Fibroblast of peridontal ligament (primary cell): ENCODE measurements around the gene NME3.
"Not testable (repeated sequence)": the region's sequence is repeated elsewhere in the genome, so short reads cannot be mapped to it uniquely, and the experiment has no call there.

ENCODE experiments used
- DNase-seq: peaks from one replicate; pipeline ENCODE4 v3.0.0-alpha.2; 2010; ENCODE audit errors: extremely low read depth

NME3 gene

DNA sequence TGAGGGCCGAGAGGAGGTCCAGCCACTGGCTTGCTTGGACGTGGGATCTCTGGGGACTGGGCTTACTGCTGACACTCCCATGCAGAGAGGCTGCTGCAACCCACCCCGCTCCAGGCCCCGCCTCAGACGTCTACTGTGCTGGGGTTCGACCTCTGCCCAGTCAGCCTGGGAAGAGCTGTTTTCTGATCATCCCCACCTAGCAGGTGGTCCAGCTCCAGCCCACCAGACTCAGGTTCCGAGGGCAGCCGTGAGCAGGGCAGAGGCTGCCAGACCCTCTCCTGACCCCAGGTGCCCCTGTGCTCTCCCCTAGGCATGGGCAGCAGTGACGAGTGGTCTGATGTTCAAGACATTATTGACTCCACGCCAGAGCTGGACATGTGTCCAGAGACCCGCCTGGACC, 23.4 kb downstream of the NME3 start:
- DNase-seq, result no peak

DNA sequence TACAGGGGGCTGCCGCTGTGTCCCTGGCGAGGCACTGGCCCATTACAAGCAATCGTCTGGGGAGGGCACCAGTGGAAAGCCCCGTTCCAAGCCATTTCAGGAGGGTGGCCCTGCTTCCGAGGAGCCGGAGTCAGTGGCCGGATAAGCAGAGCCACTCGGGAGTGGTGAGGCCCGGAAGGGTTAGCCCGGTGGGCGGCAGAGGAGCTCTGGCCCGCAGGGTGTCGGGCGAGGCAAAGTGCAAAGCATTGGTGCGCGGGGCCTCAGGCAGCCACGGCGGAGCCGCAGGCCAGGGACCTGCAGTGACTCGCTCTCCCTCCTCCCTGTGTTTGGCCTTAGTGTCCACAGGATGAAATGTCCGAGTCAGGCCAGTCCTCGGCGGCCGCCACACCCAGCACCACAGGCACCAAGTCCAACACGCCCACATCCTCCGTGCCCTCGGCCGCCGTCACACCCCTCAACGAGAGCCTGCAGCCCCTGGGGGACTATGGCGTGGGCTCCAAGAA, 24.6 kb downstream of the NME3 start:
- DNase-seq, result no peak

DNA sequence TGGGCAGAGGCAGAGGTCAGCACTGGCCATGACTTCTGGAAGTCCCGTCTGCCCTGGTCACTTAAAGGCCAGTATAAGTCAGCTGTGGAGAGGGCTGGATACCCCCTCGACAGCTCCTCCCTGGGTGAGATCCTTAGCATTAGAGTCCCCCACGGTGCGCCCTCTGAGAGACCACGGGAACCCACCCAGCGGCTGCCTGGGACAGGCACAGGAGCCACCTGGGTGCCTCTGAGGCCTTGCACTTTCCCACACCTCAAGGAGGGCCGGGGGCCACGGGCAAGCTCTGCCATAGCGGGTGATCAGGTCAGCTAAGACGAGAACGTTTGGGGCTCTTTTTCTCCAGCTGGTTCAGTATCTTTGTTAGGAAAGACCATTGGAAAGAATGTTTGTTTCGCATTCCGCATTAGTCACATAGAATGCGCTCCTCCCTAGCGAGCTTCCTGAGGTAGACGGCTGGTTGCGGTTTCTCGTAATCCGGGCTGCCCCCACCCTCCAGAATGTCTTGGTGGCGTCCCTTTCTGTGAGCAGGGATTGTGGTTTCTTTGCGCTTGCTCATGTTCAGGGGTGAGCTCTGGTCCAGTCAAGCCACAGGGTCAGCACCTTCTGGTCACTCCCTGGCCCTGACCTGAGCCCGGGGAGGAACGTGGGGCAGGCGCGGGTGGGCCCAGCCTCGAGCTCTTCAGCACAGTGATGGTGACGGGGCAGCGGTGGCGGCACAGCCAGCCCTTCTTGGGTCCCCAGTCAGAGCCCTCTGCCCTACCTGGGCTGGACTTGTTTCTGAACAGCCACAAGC, 25.2 kb downstream of the NME3 start:
- peak; percentile 55 for DNase-seq

DNA sequence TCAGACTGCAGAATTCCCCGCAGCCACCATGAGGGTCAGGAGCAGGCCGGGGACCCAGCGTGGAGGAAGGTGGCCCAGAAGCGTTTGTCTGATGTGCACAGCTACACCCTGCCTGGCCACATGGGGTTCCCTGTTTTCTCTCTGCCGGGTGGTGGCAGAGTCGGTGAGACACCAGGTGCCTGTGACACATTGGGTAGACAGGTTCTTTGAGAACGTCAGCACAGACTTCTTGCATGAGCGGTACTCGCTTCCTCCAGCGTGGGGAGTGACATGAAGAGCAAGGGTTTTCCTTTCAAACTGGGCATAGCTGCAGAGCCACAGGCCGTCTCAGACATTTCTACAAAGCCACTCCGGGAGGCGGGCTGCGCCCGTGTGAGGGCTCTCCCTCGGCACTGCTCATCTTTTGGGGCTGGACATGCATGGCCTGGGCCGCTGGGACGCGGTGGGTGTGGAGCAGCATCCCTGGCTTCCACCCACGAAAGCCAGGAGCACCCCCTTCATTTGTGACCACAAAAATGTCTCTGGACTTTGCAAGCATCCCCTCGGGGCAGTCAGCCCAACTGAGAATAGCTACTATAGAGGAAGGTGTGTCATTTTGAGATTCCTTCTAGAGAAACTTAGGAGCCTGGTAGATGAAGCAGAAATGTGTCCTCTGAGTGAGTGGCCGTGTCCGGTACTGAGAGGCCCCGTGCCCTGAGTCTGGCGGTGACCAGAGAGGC, 26.0 kb downstream of the NME3 start:
- peak; percentile 56 for DNase-seq

DNA sequence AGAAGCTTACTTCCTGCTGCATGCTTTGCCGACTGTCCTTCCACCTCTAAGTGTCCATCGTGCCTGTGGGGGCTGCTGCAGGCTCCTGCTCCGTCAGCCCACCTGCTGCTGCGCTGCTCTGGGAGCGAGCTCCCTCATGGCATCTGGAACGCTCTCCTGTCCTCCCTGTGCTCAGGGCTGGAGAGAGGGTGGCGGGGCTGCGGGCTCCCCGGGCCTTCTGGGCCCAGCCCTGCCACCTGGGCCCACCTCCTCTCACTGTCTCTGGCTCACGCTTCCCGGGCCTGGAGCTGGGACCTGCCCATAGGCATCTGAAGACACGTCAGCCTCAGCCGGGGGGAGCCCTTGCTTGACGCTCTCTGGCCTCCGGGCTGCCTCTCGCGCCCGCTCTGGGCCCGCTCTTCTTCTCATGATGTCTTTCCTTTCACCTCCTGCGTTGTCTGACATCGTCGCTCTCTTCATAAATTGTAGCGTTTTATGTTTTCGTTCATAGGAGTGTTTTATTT, 27.0 kb downstream of the NME3 start:
- DNase-seq, result no peak

DNA sequence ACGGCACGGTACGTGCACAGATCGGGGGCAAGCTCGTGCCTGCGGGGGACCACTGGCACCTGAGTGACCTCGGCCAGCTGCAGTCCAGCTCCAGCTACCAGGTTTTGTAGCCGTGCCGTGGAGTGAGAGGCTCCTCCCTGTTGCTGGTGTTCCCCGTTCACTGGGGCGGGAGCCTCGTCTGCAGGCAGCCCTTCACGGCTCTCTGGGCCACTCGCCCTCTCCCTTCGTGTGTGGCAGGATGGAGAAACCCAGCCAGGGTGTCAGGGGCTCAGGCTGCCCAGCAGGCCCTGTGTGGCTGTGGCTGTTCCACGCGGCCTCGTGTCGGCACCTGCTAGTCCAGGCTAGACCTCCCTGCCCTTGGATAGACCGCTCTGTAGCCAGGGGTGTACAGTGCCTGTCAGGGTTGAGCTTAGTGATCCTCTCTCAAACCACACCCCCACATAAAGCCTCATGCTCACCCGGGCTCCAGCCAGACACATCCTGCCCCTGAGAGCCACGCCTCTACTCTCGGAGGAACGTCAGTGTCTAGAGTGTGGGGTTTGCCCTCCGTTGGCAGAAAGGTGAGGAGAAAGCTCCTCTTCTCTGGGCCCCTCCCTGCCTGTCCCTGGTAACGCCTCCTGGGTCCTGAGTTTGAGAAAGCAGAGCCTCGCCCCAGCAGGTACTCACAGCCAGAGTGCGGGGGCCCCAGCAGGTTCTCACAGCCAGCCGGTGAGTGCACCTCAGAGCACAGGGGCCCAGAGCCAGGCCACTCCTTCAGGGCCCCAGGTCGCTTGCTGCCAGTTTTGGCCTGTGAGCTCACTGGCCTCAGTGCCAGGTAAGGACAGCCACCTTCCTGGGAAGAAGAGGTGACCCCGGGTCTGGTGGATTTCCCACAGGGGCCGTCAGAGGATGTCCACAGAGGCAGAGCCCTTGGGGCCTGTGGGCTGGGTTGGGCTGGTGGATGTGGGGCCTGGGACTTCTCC, 27.7 kb downstream of the NME3 start:
- DNase-seq, result no peak

DNA sequence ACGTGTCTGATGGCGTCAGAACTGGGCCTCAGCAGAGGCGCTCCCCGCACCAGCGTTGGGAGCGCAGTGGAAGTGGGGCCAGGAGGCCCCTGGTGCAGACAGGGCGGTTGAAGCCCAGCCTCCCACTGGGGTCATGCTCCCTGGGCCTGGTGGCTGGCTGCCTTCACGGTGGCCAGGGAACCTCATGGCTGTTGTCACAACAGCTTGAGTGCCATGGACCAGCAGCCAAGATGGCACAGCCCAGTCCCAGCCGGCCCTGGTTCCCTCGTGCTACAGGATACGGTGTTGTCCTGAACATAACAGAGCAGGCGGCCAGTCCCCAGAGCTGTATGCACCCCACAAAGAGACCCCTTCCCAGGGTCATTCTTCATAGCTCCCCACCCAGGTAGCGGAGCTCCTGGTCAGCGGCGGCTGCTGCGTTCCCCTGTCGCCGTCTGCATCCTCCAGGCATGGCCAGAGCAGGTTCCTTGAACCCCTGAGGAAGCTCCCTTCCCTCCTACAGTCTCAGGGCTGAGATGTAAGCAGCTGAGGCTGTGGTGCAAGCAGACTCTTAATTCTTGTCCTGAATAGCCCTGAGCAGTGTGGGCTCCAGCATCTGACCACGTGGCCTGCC, 29.7 kb downstream of the NME3 start:
- DNase-seq, result no peak

DNA sequence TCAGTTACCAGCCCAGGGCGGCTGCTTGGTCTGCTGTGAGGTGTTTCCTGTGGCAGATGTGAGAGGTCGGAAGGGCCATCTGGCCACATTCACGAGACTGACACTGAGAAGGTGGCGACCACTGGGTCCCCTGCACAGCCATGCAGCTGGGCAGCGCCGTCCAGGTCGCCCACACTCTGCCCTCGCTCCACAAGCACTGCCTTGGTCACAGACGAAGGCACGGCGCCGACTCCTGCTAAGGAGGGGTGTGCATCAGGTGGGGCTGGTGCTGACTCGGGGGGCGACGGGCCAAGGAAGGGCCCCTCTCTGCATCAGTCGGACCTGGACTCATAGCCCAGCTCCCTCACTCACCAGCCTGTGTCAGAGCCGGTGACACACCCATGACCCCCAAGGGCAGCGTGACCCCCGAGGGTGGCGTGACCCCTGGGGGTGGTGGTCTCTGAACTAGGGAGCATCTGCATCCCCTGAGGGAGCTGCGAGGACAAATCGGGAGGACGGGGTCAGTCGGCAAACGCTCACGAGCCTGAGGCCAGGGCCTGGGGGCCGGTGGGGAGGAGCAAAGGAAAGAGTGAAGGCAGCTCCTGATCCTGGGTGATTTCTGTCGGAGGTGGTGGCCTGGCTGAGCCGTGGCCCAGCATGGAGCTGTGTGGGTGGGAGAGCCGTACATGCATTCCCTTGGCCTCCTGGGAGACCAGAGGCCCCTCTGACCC, 30.4 kb downstream of the NME3 start:
- no peak for DNase-seq

DNA sequence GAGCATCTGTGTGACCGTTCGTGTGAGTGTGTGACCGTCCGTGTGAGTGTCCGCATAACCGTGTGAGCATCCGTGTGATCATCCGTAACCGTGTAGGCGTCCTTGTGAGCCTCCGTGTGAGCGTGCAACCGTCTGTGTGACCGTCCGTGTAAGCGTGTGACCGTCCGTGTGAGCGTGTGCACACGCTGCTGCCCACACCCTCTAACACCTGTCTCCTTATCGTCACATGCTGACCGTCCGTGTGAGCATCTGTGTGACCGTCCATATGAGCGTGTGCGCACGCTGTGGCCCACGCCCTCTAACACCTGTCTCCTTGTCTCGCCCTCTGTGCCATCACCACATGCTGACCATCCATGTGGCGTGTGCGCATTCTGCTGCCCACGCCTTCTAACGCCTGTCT, 31.1 kb downstream of the NME3 start:
- no peak for DNase-seq

DNA sequence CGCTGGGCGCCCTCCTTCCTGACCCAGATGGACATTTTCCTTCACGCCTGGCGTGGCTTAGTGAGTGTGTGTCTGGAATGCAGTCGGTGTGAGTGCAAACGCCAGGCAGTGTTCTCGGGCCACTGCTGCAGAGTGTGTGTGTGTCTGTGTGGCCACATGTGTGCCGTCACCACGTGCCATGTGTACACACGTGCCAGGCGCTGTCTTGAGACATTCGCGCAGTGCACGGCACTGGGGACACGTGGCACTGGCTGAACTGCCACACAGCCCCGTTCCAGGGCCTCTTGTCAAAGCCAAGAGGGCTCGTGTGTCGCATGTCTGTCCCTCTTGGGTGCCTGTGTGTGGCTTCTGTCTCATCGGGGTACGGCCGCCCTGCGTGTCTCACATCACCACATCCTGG, 36.5 kb downstream of the NME3 start:
- no peak for DNase-seq

DNA sequence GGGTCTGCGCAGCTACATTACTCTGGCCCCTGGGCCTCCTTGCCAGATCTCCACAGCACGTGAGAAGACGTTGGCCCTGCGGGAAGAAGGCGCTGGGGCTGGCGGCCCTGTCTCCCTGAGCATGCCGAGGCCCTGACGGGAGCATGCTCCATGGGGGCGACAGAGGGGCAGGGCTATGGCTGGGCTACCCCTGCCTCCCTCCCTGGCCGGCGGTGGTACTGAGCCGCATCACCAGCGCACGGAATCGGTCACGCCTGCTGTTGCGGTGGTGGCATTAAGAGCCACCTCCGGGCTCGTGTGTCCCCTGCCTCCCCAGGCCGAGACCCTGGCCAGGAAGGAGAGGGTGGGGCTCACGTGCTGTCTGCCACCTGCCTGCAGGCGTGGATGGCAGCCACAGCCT, 37.2 kb downstream of the NME3 start:
- no peak for DNase-seq

DNA sequence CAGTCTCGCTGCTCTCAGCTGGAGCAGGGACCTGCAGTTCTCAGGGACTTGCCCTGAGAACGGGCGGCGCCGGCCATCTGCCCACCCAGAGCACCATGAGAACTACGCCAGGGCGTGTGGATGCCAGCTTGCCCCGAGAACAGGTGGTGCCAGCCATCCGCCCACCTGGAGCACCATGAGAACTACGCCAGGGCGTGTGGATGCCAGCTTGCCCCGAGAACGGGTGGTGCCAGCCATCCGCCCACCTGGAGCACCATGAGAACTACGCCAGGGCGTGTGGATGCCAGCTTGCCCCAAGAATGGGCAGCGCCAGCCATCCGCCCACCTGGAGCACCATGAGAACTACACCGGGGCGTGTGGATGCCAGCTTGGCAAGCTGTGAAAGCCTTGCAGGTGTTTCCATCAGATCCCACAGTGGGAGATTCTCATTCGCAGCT, 38.8 kb downstream of the NME3 start:
- DNase-seq, result not testable (repeated sequence)

DNA sequence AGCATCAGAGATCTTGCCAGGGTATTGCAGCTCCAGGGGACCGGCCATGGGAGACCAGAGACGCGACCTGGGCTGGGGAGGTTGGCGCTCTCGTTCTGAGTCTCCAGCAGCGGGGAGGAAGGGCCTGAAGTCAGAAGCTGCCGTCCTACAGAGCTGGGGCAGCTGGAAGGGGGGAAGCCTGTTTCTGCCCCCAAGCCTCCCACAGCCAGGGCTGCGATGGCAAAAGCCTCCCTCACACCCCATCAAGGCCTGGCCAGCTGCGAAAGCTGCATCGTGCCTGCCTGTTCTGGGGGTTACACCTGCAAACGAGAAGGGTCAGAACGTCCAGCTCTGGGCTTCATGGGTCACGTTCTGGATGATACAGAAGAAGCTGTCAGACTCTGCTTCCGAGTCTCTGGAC, 39.3 kb downstream of the NME3 start:
- no peak for DNase-seq

DNA sequence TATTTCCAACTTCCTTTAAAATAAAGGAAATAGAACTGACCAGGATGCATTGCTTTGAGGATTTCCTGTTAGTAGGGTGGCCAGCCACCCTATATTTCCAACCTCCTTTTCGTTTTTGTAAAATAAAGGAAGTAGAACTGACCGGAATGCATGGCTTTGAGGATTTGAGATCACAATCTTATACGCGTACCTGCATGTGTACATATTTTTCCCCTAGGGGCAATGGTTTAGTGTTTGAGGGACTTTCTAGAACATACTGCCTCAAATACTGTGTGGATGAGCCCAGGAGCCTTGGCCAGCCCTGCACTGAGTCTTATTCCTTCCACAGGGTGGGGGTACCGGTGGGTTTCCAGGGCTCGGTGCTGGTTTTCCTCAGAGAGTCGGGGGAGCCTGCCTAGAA, 39.7 kb downstream of the NME3 start:
- DNase-seq, result no peak

DNA sequence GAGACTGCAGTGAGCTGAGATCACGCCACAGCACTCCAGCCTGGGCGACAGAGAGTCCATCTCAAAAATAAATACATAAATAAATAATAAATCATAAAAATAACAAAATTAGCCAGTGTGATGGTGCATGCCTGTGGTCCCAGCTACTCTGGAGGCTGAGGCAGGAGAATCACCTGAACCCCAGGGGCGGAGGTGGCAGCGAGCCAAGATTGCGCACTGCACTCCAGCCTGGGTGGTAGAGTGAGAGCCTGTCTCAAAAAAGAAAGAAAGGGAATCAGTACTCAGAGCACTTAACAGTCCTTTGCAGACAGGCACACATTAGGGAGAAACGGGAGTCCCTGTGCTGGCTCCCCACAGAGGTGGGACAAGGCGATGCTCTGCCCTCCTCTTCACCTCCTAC, 40.3 kb downstream of the NME3 start:
- no peak for DNase-seq

DNA sequence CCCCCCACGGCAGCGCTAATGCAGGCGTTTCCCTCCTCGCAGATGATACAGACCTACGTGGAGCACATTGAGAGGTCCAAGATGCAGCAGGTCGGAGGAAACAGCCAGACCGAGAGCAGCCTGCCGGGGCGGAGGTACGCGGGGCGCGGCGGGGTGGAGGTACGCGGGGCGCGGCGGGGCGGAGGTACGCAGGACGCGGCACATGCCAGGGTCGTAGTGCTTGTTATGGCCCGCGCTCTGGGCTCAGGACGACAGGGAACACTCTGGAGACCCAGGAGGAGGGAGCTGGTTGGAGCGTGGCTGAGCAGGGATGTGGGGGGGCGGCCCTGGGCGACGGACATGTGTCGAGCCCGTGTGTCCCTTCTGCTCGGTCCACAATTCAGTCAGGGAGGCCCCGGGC, 41.9 kb downstream of the NME3 start:
- DNase-seq, result no peak

DNA sequence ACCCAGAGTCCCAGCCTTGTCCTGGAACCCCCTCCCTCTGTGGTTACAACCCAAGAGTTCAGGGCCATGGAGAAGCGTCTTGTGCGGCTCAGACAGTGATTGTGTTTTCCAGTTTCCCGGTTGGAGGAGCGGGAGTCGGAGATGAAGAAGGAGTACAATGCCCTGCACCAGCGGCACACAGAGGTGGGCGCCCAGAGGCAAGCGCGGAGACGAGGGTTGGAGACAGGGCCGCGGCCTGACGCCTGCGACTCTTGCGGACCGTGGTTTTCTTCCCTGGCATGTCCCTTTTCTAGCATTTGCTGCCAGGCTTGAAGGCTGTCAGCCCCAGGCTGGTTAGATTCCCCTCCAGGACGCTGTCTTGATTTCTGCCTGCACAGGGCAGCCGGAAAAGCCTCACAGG, 42.3 kb downstream of the NME3 start:
- DNase-seq, result no peak

DNA sequence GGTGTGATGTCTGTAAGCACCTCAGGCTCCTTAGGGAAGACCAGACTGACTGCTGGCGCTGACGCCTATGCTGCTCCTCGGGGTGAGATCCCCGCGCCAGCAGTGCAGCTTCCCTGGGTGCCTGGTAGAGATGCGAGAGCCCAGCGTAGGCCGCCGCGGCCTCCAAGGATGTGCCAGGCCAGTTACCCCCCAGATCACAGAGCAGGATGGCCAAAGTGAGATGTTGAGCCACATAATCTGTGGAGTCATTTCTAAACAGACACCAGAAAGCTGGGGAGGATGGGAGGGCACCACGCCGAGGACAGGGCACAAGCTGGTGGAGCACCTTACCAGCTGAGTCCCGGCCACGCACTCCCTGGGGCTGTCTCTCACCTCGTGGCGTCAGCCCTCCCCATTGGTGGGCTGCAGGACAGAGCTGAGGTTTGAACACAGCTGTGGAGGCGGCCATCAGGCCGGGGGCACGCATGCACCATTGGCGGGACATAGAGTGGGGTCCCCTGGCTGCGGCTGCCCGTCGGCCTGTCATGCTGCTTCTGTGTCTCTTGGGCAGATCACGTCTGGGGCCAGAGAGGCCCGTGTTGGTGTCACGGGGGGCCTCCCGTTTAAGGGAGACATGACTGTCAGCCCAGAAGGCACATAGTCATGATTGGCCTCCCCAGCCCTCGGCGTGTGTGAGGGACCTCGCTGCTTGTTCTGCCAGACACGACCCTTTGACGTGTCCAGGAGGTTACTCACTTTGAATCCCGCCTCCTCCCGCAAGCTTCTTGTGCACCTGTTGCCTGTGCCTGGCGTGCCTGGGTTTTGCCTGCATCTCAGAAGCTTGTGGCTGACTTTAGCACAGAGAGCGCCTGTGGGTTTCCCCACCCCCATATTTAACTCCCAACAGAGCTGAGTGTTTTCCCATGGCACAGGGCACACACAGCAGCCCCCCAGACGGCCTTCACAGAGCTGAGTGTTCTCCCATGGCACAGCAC, 43.4 kb downstream of the NME3 start:
- no peak for DNase-seq

DNA sequence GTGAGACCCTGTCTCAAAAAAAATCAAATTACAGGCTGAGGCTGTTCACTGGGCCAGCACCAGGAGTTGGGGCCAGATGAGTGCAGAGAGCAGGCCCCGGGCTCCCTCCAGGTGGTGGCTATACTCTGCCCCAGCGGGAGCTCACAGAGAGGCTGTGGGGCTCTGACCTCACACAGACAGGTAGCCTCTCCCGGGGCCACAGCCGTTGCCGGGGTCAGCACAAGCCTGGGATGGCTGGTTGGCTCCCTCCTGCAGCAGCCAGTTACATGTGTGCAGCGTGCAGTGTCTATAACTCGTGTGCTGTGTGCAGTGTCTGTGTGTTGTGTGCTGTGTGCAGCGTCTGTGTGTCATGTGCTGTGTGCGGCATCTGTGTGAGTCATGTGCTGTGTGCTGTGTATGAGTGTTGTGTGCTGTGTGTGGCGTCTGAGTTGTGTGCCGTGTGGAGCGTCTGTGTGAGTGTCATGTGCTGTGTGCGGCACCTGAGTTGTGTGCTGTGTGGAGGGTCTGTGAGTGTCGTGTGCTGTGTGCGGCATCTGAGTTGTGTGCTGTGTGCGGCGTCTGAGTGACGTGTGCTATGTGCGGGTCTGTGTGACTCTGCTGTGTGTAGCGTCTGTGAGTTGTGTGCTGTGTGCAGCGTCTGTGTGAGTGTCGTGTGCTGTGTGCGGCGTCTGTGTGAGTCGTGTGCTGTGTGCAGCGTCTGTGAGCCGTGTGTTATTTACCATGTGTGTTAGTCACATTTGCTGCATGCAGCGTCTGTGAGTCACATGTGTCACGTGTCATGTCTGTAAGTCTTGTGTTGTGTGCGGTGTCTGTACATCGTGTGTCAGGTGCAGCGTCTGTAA, 44.5 kb downstream of the NME3 start:
- no peak for DNase-seq
